NCI-H1694 (cell line): Measurements from ENCODE around the gene BHMT.
"Not testable (repeated sequence)": the region's sequence is repeated elsewhere in the genome, so short reads cannot be mapped to it uniquely, and the experiment has no call there.

Source experiments
- DNase-seq: peaks from one replicate; lab custom pipeline; 2025; lab: John Stamatoyannopoulos, UW

BHMT gene

GRCh38 chr5:79112703-79113058 is 1.1 kb downstream of the BHMT start:
- DNase-seq: no peak

- DNase-seq: no peak
Measured at GRCh38 chr5:79119486-79119885, 7.9 kb downstream of the BHMT start.

- no peak for DNase-seq
Measured at GRCh38 chr5:79120221-79120620, 8.6 kb downstream of the BHMT start.

GRCh38 chr5:79122973-79123372 is 11.4 kb downstream of the BHMT start:
- DNase-seq: no peak

- DNase-seq: no peak
Measured at GRCh38 chr5:79124607-79125006, 13.0 kb downstream of the BHMT start.

- no peak for DNase-seq
Measured at GRCh38 chr5:79130781-79131180, 19.2 kb downstream of the BHMT start.

GRCh38 chr5:79133121-79133656 is 21.6 kb downstream of the BHMT start:
- peak; percentile 78 for DNase-seq

GRCh38 chr5:79133657-79134451 is 22.2 kb downstream of the BHMT start:
- peak; percentile 60 for DNase-seq

- DNase-seq: no peak
Measured at GRCh38 chr5:79135790-79136553, 24.4 kb downstream of the BHMT start.

- DNase-seq: no peak
Measured at GRCh38 chr5:79136618-79137017, 25.0 kb downstream of the BHMT start.

GRCh38 chr5:79140553-79140952 is 28.9 kb downstream of the BHMT start:
- DNase-seq: no peak

- no peak for DNase-seq
Measured at GRCh38 chr5:79143684-79144379, 32.2 kb downstream of the BHMT start.

GRCh38 chr5:79147076-79147475 is 35.5 kb downstream of the BHMT start:
- no peak for DNase-seq

- DNase-seq: no peak
Measured at GRCh38 chr5:79149433-79149832, 37.8 kb downstream of the BHMT start.

- no peak for DNase-seq
Measured at GRCh38 chr5:79151942-79152671, 40.5 kb downstream of the BHMT start.

GRCh38 chr5:79157305-79157704 is 45.7 kb downstream of the BHMT start:
- no peak for DNase-seq

GRCh38 chr5:79161647-79162046 is 50.0 kb downstream of the BHMT start:
- not testable (repeated sequence) for DNase-seq

GRCh38 chr5:79168031-79168430 is 56.4 kb downstream of the BHMT start:
- DNase-seq: no peak

- no peak for DNase-seq
Measured at GRCh38 chr5:79170661-79171060, 59.1 kb downstream of the BHMT start.

GRCh38 chr5:79171635-79172245 is 60.1 kb downstream of the BHMT start:
- DNase-seq: no peak

GRCh38 chr5:79172269-79172668 is 60.7 kb downstream of the BHMT start:
- DNase-seq: no peak
